ENCODE measurements around the gene SRGAP3. TPM values are rescaled to one million over a fixed set of nuclear protein-coding genes. Genes with fewer than 3 reads are reported as not detected.

The SRGAP3 gene
- total RNA-seq, 1 donor from 2014 or later, result 3.9 TPM

DNA sequence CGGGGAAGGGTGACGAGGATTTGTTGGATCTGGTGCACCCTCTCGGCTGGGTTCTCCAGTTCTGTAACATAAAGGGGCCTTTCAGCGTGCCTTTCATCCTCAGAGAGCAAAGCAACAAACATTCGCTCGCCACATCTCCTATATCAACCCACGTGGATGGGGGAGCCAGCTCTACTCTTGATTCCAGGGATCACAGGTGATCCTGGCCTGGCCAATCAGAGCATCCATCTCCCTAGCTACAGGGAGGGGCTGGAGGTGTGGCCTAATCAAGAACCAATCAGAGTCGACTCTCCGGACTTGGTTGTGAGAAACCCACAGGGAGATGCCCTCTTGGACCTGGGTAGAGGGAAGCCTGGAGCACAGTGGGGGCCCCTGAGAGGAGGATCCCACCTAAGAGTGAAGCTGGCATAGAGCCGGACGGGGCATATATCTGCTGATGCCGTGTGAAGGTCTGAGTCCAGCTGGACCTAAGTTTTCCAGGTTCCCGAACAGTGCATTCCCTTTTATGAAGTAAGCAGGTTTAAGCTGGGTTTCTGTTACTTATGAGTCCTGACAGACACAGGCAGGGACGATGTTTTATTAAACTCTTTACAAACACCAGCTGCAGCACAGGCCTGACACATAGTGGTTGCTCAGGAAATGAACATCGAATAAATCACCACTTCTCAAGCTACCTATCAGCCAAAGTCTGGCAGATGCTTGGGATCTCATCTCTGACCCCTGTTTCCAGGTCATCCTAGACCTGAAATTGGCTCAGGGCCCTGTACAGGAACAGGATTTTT lies 235.5 kb downstream of the SRGAP3 start:
- Histone ChIP-seq H2AFZ (ENCODE audit: low read depth, low read length) (no peak overlapping the region), H3K79me2 (ENCODE audit: insufficient read depth, low read length) (no peaks in the 10 kb centered on the region), H4K20me1 (ENCODE audit: insufficient read depth, low read length) (no peaks in the 10 kb centered on the region), H3K4me1 (ENCODE audit: insufficient read depth, low read length) (peaks cover 3% of the 10 kb centered on the region), H3K27ac (ENCODE audit: low read depth, low read length) (no peak overlapping the region), H3K36me3 (ENCODE audit: insufficient read depth, low read length) (no peaks in the 10 kb centered on the region), H3K4me2 (ENCODE audit: low read length) (no peak overlapping the region), H3K4me3 (ENCODE audit: insufficient read depth, low read depth, low read length) (no peak overlapping the region), H3K9ac (ENCODE audit: low read length) (no peak overlapping the region), H3K27me3 (ENCODE audit: insufficient read depth, low read length) (no peaks in the 10 kb centered on the region), H3K9me3 (ENCODE audit: insufficient read depth, low read depth, low read length) (no peaks in the 10 kb centered on the region)
- H3K27me3 Mint-ChIP-seq (ENCODE audit: low read depth, unreplicated experiment), result peaks cover 5% of the 10 kb centered on the region
- H3K27ac Mint-ChIP-seq (ENCODE audit: unreplicated experiment), result no peak overlapping the region
- FAIRE-seq, result no peak
- TF ChIP-seq CTCF (IDR thresholded peaks at IDR 0.05; ENCODE audit: insufficient read depth, low read depth, low read length) (no peak), EZH2 (IDR thresholded peaks at IDR 0.05; ENCODE audit: insufficient read depth, low read length) (no peak)
- peaks cover 5% of the 10 kb centered on the region for H3K36me3 Mint-ChIP-seq (ENCODE audit: low read depth, unreplicated experiment)
- no peaks in the 10 kb centered on the region for H3K9me3 Mint-ChIP-seq (ENCODE audit: unreplicated experiment)
- DNase-seq (ENCODE audit: low read depth), result no peak
- H3K4me1 Mint-ChIP-seq (ENCODE audit: low read depth, unreplicated experiment), result no peaks in the 10 kb centered on the region
- no peak overlapping the region for H3K4me3 Mint-ChIP-seq (ENCODE audit: unreplicated experiment)

- Mint-ChIP-seq H3K4me1 (ENCODE audit: low read depth, unreplicated experiment) (peaks cover 8% of the 10 kb centered on the region), H3K36me3 (ENCODE audit: low read depth, unreplicated experiment) (peaks cover 7% of the 10 kb centered on the region), H3K27me3 (ENCODE audit: low read depth, unreplicated experiment) (peaks cover 5% of the 10 kb centered on the region), H3K9me3 (ENCODE audit: unreplicated experiment) (no peaks in the 10 kb centered on the region), H3K4me3 (ENCODE audit: unreplicated experiment) (no peak overlapping the region), H3K27ac (ENCODE audit: unreplicated experiment) (no peak overlapping the region)
- H3K4me1 ChIP-seq (ENCODE audit: insufficient read depth, low read length), result peaks cover 3% of the 10 kb centered on the region
- H3K27ac ChIP-seq (ENCODE audit: low read depth, low read length), result no peak overlapping the region
- no peak overlapping the region for H2AFZ ChIP-seq (ENCODE audit: low read depth, low read length)
- no peak for TF ChIP-seq EZH2 (IDR thresholded peaks at IDR 0.05; ENCODE audit: insufficient read depth, low read length)
- TF ChIP-seq CTCF (IDR thresholded peaks at IDR 0.05; ENCODE audit: insufficient read depth, low read depth, low read length), result no peak
- DNase-seq (ENCODE audit: low read depth) (no peak), FAIRE-seq (no peak)
- no peaks in the 10 kb centered on the region for H4K20me1 ChIP-seq (ENCODE audit: insufficient read depth, low read length)
- no peaks in the 10 kb centered on the region for H3K9me3 ChIP-seq (ENCODE audit: insufficient read depth, low read depth, low read length)
- no peaks in the 10 kb centered on the region for H3K36me3 ChIP-seq (ENCODE audit: insufficient read depth, low read length)
- H3K27me3 ChIP-seq (ENCODE audit: insufficient read depth, low read length), result no peaks in the 10 kb centered on the region
- H3K4me3 ChIP-seq (ENCODE audit: insufficient read depth, low read depth, low read length), result no peak overlapping the region
- H3K79me2 ChIP-seq (ENCODE audit: insufficient read depth, low read length), result no peaks in the 10 kb centered on the region
- H3K4me2 ChIP-seq (ENCODE audit: low read length), result no peak overlapping the region
- H3K9ac ChIP-seq (ENCODE audit: low read length), result no peak overlapping the region
These were observed 236.9 kb downstream of the SRGAP3 start for GRCh38 chr3:9012521-9012920.

DNA sequence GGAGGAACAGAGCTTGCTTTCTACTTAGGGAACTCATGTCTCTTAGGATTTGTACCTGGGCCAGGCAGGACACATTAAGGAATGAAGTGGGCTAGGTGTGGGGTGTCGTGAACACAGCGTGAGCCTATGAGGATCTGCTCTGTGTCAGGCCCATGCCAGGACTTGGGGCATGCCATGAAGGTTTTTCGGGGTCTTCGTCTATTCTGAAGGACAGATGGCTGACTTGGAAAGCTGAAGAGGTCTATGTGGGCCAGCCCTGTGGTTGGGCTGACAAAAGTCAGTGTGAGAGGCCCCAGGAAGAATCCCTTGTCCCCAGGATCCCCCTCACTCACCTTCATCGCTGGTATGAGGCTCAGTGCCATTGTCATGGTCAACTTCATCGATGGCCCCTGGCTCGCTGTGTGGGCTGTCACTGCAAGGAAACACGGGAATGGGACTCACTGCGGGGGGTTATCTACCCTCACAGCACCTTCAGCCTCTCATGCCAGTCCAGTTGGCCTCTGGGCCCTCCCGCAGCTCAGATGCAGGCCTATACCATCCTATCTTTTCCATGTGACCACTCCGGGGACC lies 239.4 kb downstream of the SRGAP3 start:
- Histone ChIP-seq H3K27ac (ENCODE audit: low read depth, low read length) (no peak overlapping the region), H3K79me2 (ENCODE audit: insufficient read depth, low read length) (no peaks in the 10 kb centered on the region), H3K4me1 (ENCODE audit: insufficient read depth, low read length) (peaks cover 3% of the 10 kb centered on the region), H3K9me3 (ENCODE audit: insufficient read depth, low read depth, low read length) (no peaks in the 10 kb centered on the region), H3K27me3 (ENCODE audit: insufficient read depth, low read length) (no peaks in the 10 kb centered on the region), H2AFZ (ENCODE audit: low read depth, low read length) (no peak overlapping the region), H3K9ac (ENCODE audit: low read length) (no peak overlapping the region), H3K4me2 (ENCODE audit: low read length) (no peak overlapping the region), H4K20me1 (ENCODE audit: insufficient read depth, low read length) (no peaks in the 10 kb centered on the region), H3K4me3 (ENCODE audit: insufficient read depth, low read depth, low read length) (no peak overlapping the region), H3K36me3 (ENCODE audit: insufficient read depth, low read length) (no peaks in the 10 kb centered on the region)
- Mint-ChIP-seq H3K4me1 (ENCODE audit: low read depth, unreplicated experiment) (peaks cover 13% of the 10 kb centered on the region), H3K27me3 (ENCODE audit: low read depth, unreplicated experiment) (peaks cover 3% of the 10 kb centered on the region), H3K36me3 (ENCODE audit: low read depth, unreplicated experiment) (peaks cover 7% of the 10 kb centered on the region), H3K4me3 (ENCODE audit: unreplicated experiment) (no peak overlapping the region), H3K9me3 (ENCODE audit: unreplicated experiment) (no peaks in the 10 kb centered on the region), H3K27ac (ENCODE audit: unreplicated experiment) (no peak overlapping the region)
- DNase-seq (ENCODE audit: low read depth) (no peak), FAIRE-seq (no peak)
- no peak for TF ChIP-seq CTCF (IDR thresholded peaks at IDR 0.05; ENCODE audit: insufficient read depth, low read depth, low read length)
- TF ChIP-seq EZH2 (IDR thresholded peaks at IDR 0.05; ENCODE audit: insufficient read depth, low read length), result no peak
